Neural cell (in vitro differentiated cells): ENCODE results near the gene SPTBN2. TPM values are rescaled to one million over a fixed set of nuclear protein-coding genes. Genes with fewer than 3 reads are reported as not detected.

ENCODE experiments used
- H2AFZ ChIP-seq: fragments of 200-600, 300-800 bp; sonication (generic), shearing (Covaris generic); 2 replicates; pipeline ENCODE4 v1.6.0; 2014; ENCODE audit warnings: low read depth, mild to moderate bottlenecking, antibody characterized with exemption, low read length, moderate library complexity
- H3F3A ChIP-seq: fragments of 200-600 bp; shearing (Covaris generic); 2 replicates; pipeline ENCODE4 v1.6.1; 2016; ENCODE audit warnings: mild to moderate bottlenecking, moderate library complexity, mixed read lengths, antibody characterized with exemption, low read length; ENCODE audit not compliant: insufficient read depth, poor library complexity, severe bottlenecking
- H3K27ac ChIP-seq: fragments of 200-600, 300-800 bp; sonication (generic), shearing (Covaris generic); 2 replicates; pipeline ENCODE4 v1.5.1; 2014; ENCODE audit warnings: mild to moderate bottlenecking, low read length, moderate library complexity
- H3K27me3 ChIP-seq: fragments of 300-800, 200-600 bp; sonication (generic), shearing (Covaris generic); 2 replicates; pipeline ENCODE4 v1.6.0; 2014; ENCODE audit warnings: mild to moderate bottlenecking, low read depth, low read length, moderate library complexity; ENCODE audit not compliant: insufficient read depth
- H3K36me3 ChIP-seq: fragments of 300-800, 200-600 bp; sonication (generic), shearing (Covaris generic); 2 replicates; pipeline ENCODE4 v1.5.1; 2014; ENCODE audit warnings: mild to moderate bottlenecking, antibody characterized with exemption, low read length, moderate library complexity; ENCODE audit not compliant: insufficient read depth
- H3K4me2 ChIP-seq: fragments of 300-800, 200-600 bp; sonication (generic), shearing (Covaris generic); 2 replicates; pipeline ENCODE4 v1.6.0; 2014; ENCODE audit warnings: mild to moderate bottlenecking, low read length
- H3K4me3 ChIP-seq: fragments of 300-800, 200-600 bp; sonication (generic), shearing (Covaris generic); 2 replicates; pipeline ENCODE4 v1.5.1; 2014; ENCODE audit warnings: mild to moderate bottlenecking, low read length, moderate library complexity
- H3K79me2 ChIP-seq: fragments of 200-600 bp; shearing (Covaris generic); replicated peaks from 2 replicates; pipeline ENCODE4 v1.6.0; 2014; ENCODE audit warnings: mild to moderate bottlenecking, low read length, moderate library complexity; ENCODE audit not compliant: insufficient read depth
- H3K9ac ChIP-seq: fragments of 300-800, 200-600 bp; sonication (generic), shearing (Covaris generic); 2 replicates; pipeline ENCODE4 v1.6.1; 2016; ENCODE audit warnings: mild to moderate bottlenecking, low read length, mixed read lengths
- H3K9me2 ChIP-seq: fragments of 200-600 bp; shearing (Covaris generic); 2 replicates; pipeline ENCODE4 v1.6.1; 2016; ENCODE audit warnings: mild to moderate bottlenecking, low read length, mixed read lengths; ENCODE audit not compliant: insufficient read depth
- H3K9me3 ChIP-seq: fragments of 200-600, 300-800 bp; sonication (generic), shearing (Covaris generic); 2 replicates; pipeline ENCODE4 v1.6.1; 2016; ENCODE audit warnings: mild to moderate bottlenecking, mixed run types, low read length, moderate library complexity, mixed read lengths
- H4K20me1 ChIP-seq: fragments of 200-600 bp; shearing (Covaris generic); 2 replicates; pipeline ENCODE4 v1.6.1; 2016; ENCODE audit warnings: mild to moderate bottlenecking, mixed run types; ENCODE audit not compliant: insufficient read depth
- CTCF ChIP-seq: fragments of 450-650 bp; IDR thresholded peaks from 2 replicates; pipeline ENCODE4 v1.5.1; 2014; ENCODE audit warnings: antibody characterized with exemption, mild to moderate bottlenecking, moderate library complexity; ENCODE audit not compliant: poor library complexity, severe bottlenecking
- EP300 ChIP-seq: fragments of 450-650 bp; conservative IDR thresholded peaks from 2 replicates; pipeline ENCODE4 v1.6.1; 2014; ENCODE audit warnings: antibody characterized with exemption, mild to moderate bottlenecking, moderate library complexity; ENCODE audit not compliant: poor library complexity, severe bottlenecking
- EZH2 ChIP-seq: fragments of 200-600, 300-800 bp; shearing (Covaris generic), sonication (generic); IDR thresholded peaks from 2 replicates; pipeline ENCODE4 v1.6.1; 2014; ENCODE audit warnings: antibody characterized with exemption, low read length, borderline replicate concordance, mild to moderate bottlenecking; ENCODE audit not compliant: insufficient read depth, poor library complexity, severe bottlenecking
- MXI1 ChIP-seq: fragments of 450-650 bp; conservative IDR thresholded peaks from 2 replicates; pipeline ENCODE4 v1.6.1; 2014; ENCODE audit warnings: antibody characterized with exemption, mild to moderate bottlenecking; ENCODE audit not compliant: poor library complexity, severe bottlenecking
- POLR2AphosphoS5 ChIP-seq: IDR thresholded peaks from 2 replicates; pipeline ENCODE4 v1.6.1; 2012
- RAD21 ChIP-seq: fragments of 450-650 bp; conservative IDR thresholded peaks from 2 replicates; pipeline ENCODE4 v1.6.1; 2014; ENCODE audit warnings: antibody characterized with exemption, mild to moderate bottlenecking, moderate library complexity
- REST ChIP-seq: IDR thresholded peaks from 2 replicates; pipeline ENCODE4 v1.6.1; 2012; ENCODE audit warnings: borderline replicate concordance
- SMC3 ChIP-seq: fragments of 450-650 bp; conservative IDR thresholded peaks from 2 replicates; pipeline ENCODE4 v1.6.1; 2014; ENCODE audit warnings: antibody characterized with exemption, mild to moderate bottlenecking, moderate library complexity; ENCODE audit not compliant: poor library complexity
- TAF1 ChIP-seq: IDR thresholded peaks from 2 replicates; pipeline ENCODE4 v1.6.1; 2012; ENCODE audit warnings: low read depth
- polyA plus RNA-seq: library from polyadenylated mRNA; depleted of rRNA; stranded (reverse); fragments of >200 nt; gene quantifications from 2 replicates; pipeline ENCODE4 v1.2.3, GENCODE V29; 2014

SPTBN2 gene
- polyA plus RNA-seq, 1 donor from 2014 or later = 159 TPM

- Histone ChIP-seq H3K9me3 (no peaks in the 10 kb centered on the region), H3K4me2 (no peak overlapping the region), H3K27me3 (no peaks in the 10 kb centered on the region), H2AFZ (no peak overlapping the region), H3K27ac (no peak overlapping the region), H3K4me3 (no peak overlapping the region), H3K9ac (no peak overlapping the region), H3K79me2 (no peaks in the 10 kb centered on the region), H3F3A (no peaks in the 10 kb centered on the region), H4K20me1 (no peaks in the 10 kb centered on the region), H3K9me2 (no peaks in the 10 kb centered on the region), H3K36me3 (no peaks in the 10 kb centered on the region)
- no peak for TF ChIP-seq REST
- TF ChIP-seq EP300 = no peak
- TF ChIP-seq RAD21 = no peak
- TF ChIP-seq TAF1 = no peak
- no peak for TF ChIP-seq MXI1
- no peak for TF ChIP-seq POLR2AphosphoS5
- no peak for TF ChIP-seq SMC3
- no peak for TF ChIP-seq CTCF
- TF ChIP-seq EZH2 = no peak
Measured at GRCh38 chr11:66691311-66691980, 37.6 kb downstream of the SPTBN2 start.

- H3K4me3 ChIP-seq = no peak overlapping the region
- no peaks in the 10 kb centered on the region for H3F3A ChIP-seq
- no peak overlapping the region for H3K9ac ChIP-seq
- H3K27ac ChIP-seq = no peak overlapping the region
- H3K27me3 ChIP-seq = no peaks in the 10 kb centered on the region
- no peak overlapping the region for H3K4me2 ChIP-seq
- H4K20me1 ChIP-seq = no peaks in the 10 kb centered on the region
- H3K79me2 ChIP-seq = no peaks in the 10 kb centered on the region
- H3K36me3 ChIP-seq = no peaks in the 10 kb centered on the region
- H3K9me2 ChIP-seq = no peaks in the 10 kb centered on the region
- H2AFZ ChIP-seq = no peak overlapping the region
- no peak for TF ChIP-seq SMC3
- TF ChIP-seq CTCF = no peak
- TF ChIP-seq REST = no peak
- no peak for TF ChIP-seq TAF1
- H3K9me3 ChIP-seq = no peaks in the 10 kb centered on the region
Measured at GRCh38 chr11:66689661-66690590, 39.1 kb downstream of the SPTBN2 start.
